MM.1S (cell line): ENCODE measurements around the gene PEX14.

ENCODE experiments used
- DNase-seq: peaks from one replicate; pipeline ENCODE4 v3.0.0-alpha.2; 2015
- H2AFZ ChIP-seq: fragments of 300-600 bp; sonication (generic); 2 replicates; pipeline ENCODE4 v1.6.0; 2016; ENCODE audit warnings: antibody characterized with exemption, low read length
- H3F3A ChIP-seq: fragments of 300-600 bp; sonication (generic); 2 replicates; pipeline ENCODE4 v1.6.1; 2016; ENCODE audit warnings: mild to moderate bottlenecking, antibody characterized with exemption, low read length, moderate library complexity, mixed read lengths; ENCODE audit not compliant: insufficient read depth
- H3K27ac ChIP-seq: fragments of 300-600 bp; sonication (generic); 2 replicates; pipeline ENCODE4 v1.5.1; 2016; ENCODE audit warnings: mild to moderate bottlenecking, low read length
- H3K27me3 ChIP-seq: fragments of 300-600 bp; sonication (generic); replicated peaks from 2 replicates; pipeline ENCODE4 v1.6.0; 2016; ENCODE audit warnings: low read length; ENCODE audit not compliant: insufficient read depth
- H3K36me3 ChIP-seq: fragments of 300-600 bp; sonication (generic); replicated peaks from 2 replicates; pipeline ENCODE4 v1.6.1; 2016; ENCODE audit warnings: mild to moderate bottlenecking, low read length, mixed read lengths; ENCODE audit not compliant: insufficient read depth
- H3K4me1 ChIP-seq: fragments of 300-600 bp; sonication (generic); 2 replicates; pipeline ENCODE4 v1.6.1; 2016; ENCODE audit warnings: low read length, mixed read lengths
- H3K4me2 ChIP-seq: fragments of 300-600 bp; sonication (generic); 2 replicates; pipeline ENCODE4 v1.6.0; 2016; ENCODE audit warnings: low read depth, low read length
- H3K4me3 ChIP-seq: fragments of 300-600 bp; sonication (generic); 2 replicates; pipeline ENCODE4 v1.5.1; 2016; ENCODE audit warnings: low read length, mixed read lengths
- H3K79me2 ChIP-seq: fragments of 300-600 bp; sonication (generic); 2 replicates; pipeline ENCODE4 v1.6.1; 2016; ENCODE audit warnings: mixed run types, low read length, mixed read lengths
- H3K9ac ChIP-seq: fragments of 300-600 bp; sonication (generic); 2 replicates; pipeline ENCODE4 v1.6.1; 2016; ENCODE audit warnings: low read length, mixed read lengths
- H3K9me2 ChIP-seq: fragments of 300-600 bp; sonication (generic); replicated peaks from 2 replicates; pipeline ENCODE4 v1.6.1; 2016; ENCODE audit warnings: mild to moderate bottlenecking, low read length, mixed read lengths; ENCODE audit not compliant: insufficient read depth
- H3K9me3 ChIP-seq: fragments of 300-600 bp; sonication (generic); replicated peaks from 2 replicates; pipeline ENCODE4 v1.6.1; 2016; ENCODE audit warnings: mild to moderate bottlenecking, low read length, mixed read lengths; ENCODE audit not compliant: insufficient read depth
- H4K20me1 ChIP-seq: fragments of 300-600 bp; sonication (generic); 2 replicates; pipeline ENCODE4 v1.6.1; 2016; ENCODE audit warnings: mild to moderate bottlenecking, low read length, moderate library complexity, mixed read lengths; ENCODE audit not compliant: insufficient read depth
- CTCF ChIP-seq: fragments of 300-600 bp; sonication (generic); IDR thresholded peaks from 2 replicates; pipeline ENCODE4 v1.5.1; 2016; ENCODE audit warnings: antibody characterized with exemption, low read length, mixed read lengths
- EZH2 ChIP-seq: fragments of 300-600 bp; sonication (generic); optimal IDR thresholded peaks from 2 replicates; pipeline ENCODE3; 2017; ENCODE audit warnings: low read depth, mild to moderate bottlenecking, antibody characterized with exemption, low read length, mixed read lengths
- EZH2phosphoT487 ChIP-seq: fragments of 300-600 bp; sonication (generic); IDR thresholded peaks from 2 replicates; pipeline ENCODE4 v1.6.1; 2018; ENCODE audit warnings: antibody characterized with exemption, low read length

Gene PEX14

GRCh38 chr1:10648689-10649516 is 174.2 kb downstream of the PEX14 start:
- Histone ChIP-seq H3K27ac (no peak overlapping the region), H3K27me3 (peaks cover 90% of the 10 kb centered on the region)

GRCh38 chr1:10649517-10650201 is 174.9 kb downstream of the PEX14 start:
- Histone ChIP-seq H3K9ac (no peak overlapping the region), H3K27me3 (peaks cover 90% of the 10 kb centered on the region), H3F3A (no peaks in the 10 kb centered on the region), H3K4me3 (no peak overlapping the region), H4K20me1 (no peaks in the 10 kb centered on the region), H3K4me2 (no peak overlapping the region), H3K9me2 (no peaks in the 10 kb centered on the region), H3K9me3 (no peaks in the 10 kb centered on the region), H3K27ac (no peak overlapping the region), H2AFZ (no peak overlapping the region), H3K36me3 (no peaks in the 10 kb centered on the region), H3K4me1 (no peaks in the 10 kb centered on the region), H3K79me2 (no peaks in the 10 kb centered on the region)
- TF ChIP-seq EZH2 (no peak), CTCF (no peak), EZH2phosphoT487 (no peak)
- no peak for DNase-seq

More at GRCh38 chr1:10648689-10649516, 174.2 kb downstream of the PEX14 start:
- H3K9me2 ChIP-seq: no peaks in the 10 kb centered on the region
- DNase-seq: no peak
- H3K36me3 ChIP-seq: no peaks in the 10 kb centered on the region
- no peaks in the 10 kb centered on the region for H3K4me1 ChIP-seq
- no peaks in the 10 kb centered on the region for H3K79me2 ChIP-seq
- H2AFZ ChIP-seq: no peak overlapping the region
- TF ChIP-seq CTCF (no peak), EZH2phosphoT487 (no peak), EZH2 (no peak)
- H3K9me3 ChIP-seq: no peaks in the 10 kb centered on the region
- H3K4me2 ChIP-seq: no peak overlapping the region
- H4K20me1 ChIP-seq: no peaks in the 10 kb centered on the region
- H3K9ac ChIP-seq: no peak overlapping the region
- H3K4me3 ChIP-seq: no peak overlapping the region
- H3F3A ChIP-seq: no peaks in the 10 kb centered on the region

- H3K4me2 ChIP-seq: no peak overlapping the region
- TF ChIP-seq CTCF (no peak), EZH2 (no peak), EZH2phosphoT487 (no peak)
Measured at GRCh38 chr1:10650556-10651388, 176.0 kb downstream of the PEX14 start.

More at GRCh38 chr1:10650556-10651388, 176.0 kb downstream of the PEX14 start:
- no peak for DNase-seq
- Histone ChIP-seq H2AFZ (no peak overlapping the region), H3K4me3 (no peak overlapping the region), H3K27me3 (peaks cover 92% of the 10 kb centered on the region), H3F3A (no peaks in the 10 kb centered on the region), H3K9me3 (no peaks in the 10 kb centered on the region), H3K9ac (no peak overlapping the region), H4K20me1 (no peaks in the 10 kb centered on the region), H3K27ac (no peak overlapping the region), H3K9me2 (no peaks in the 10 kb centered on the region), H3K4me1 (no peaks in the 10 kb centered on the region), H3K79me2 (no peaks in the 10 kb centered on the region), H3K36me3 (no peaks in the 10 kb centered on the region)
